Measurements from ENCODE around the gene TRMT13. TPM values are rescaled to one million over a fixed set of nuclear protein-coding genes. Genes with fewer than 3 reads are reported as not detected.

Gene TRMT13
- total RNA-seq, 4 donors from 2014 or later, result 5.5 to 22.6 (median 10.6) TPM

Other genes starting within 250 kb of the TRMT13 start
- gene SLC35A3, start 163.2 kb upstream of the TRMT13 start, total RNA-seq, result 10 to 100 TPM in 1 of 4 donors, 1 to 10 TPM in 3; 4.6 to 10.3 (median 8.2) TPM
- gene SASS6, start 233 bp upstream of the TRMT13 start, total RNA-seq, result 1 to 10 TPM in 3 of 4 donors, under 1 TPM in 1; 0.71 to 4.2 (median 1.6) TPM
- 10 to 100 TPM; 23.4 to 73.2 (median 42.1) TPM for gene LRRC39, start 45.1 kb downstream of the TRMT13 start, total RNA-seq
- 10 to 100 TPM in 1 of 4 donors, 1 to 10 TPM in 3; 7.6 to 11.3 (median 9.6) TPM for gene DBT, start 116.7 kb downstream of the TRMT13 start, total RNA-seq
- gene RTCA, start 133.1 kb downstream of the TRMT13 start, total RNA-seq, result 10 to 100 TPM; 22.3 to 32.8 (median 24.8) TPM
- 10 to 100 TPM in 1 of 4 donors, 1 to 10 TPM in 3; 2.1 to 10.0 (median 6.0) TPM for gene CDC14A, start 219.3 kb downstream of the TRMT13 start, total RNA-seq

All from gastrocnemius medialis (tissue), 4 donors.